Astrocyte (in vitro differentiated cells and primary cell): ENCODE results near the gene POLR2I. TPM values are rescaled to one million over a fixed set of nuclear protein-coding genes. Genes with fewer than 3 reads are reported as not detected.
A peak's percentile ranks its signal among the peaks of the same experiment; 100 is the strongest.

Source experiments
- DNase-seq: peaks from one replicate; pipeline ENCODE4 v3.0.0-alpha.2; 2010; ENCODE audit warnings: low read depth
- FAIRE-seq: peaks from 2 replicates; lab custom pipeline; 2011; peaks lifted over from hg19 to GRCh38; lab: Jason Lieb, UNC
- H2AFZ ChIP-seq: 2 replicates; pipeline ENCODE4 v1.6.0; 2012; ENCODE audit warnings: low read depth, low read length, inconsistent platforms
- H3K27ac ChIP-seq: 2 replicates; pipeline ENCODE4 v1.5.1; 2011; ENCODE audit warnings: low read depth, low read length, inconsistent platforms
- H3K27me3 ChIP-seq: 2 replicates; pipeline ENCODE4 v1.6.0; 2011; ENCODE audit warnings: low read length, inconsistent platforms; ENCODE audit not compliant: insufficient read depth
- H3K36me3 ChIP-seq: 2 replicates; pipeline ENCODE4 v1.5.1; 2011; ENCODE audit warnings: low read length, inconsistent platforms; ENCODE audit not compliant: insufficient read depth
- H3K4me1 ChIP-seq: 2 replicates; pipeline ENCODE4 v1.5.1; 2011; ENCODE audit warnings: low read length, inconsistent platforms; ENCODE audit not compliant: insufficient read depth
- H3K4me2 ChIP-seq: 2 replicates; pipeline ENCODE4 v1.6.0; 2012; ENCODE audit warnings: low read length, inconsistent platforms
- H3K4me3 ChIP-seq: 2 replicates; pipeline ENCODE4 v1.5.1; 2011; ENCODE audit warnings: low read depth, mild to moderate bottlenecking, low read length, inconsistent platforms; ENCODE audit not compliant: insufficient read depth
- H3K79me2 ChIP-seq: 2 replicates; pipeline ENCODE4 v1.6.0; 2012; ENCODE audit warnings: mild to moderate bottlenecking, low read length, inconsistent platforms; ENCODE audit not compliant: insufficient read depth
- H3K9ac ChIP-seq: 2 replicates; pipeline ENCODE4 v1.6.0; 2012; ENCODE audit warnings: mild to moderate bottlenecking, low read length, inconsistent platforms
- H3K9me3 ChIP-seq: 2 replicates; pipeline ENCODE4 v1.5.1; 2012; ENCODE audit warnings: low read depth, mild to moderate bottlenecking, low read length, inconsistent platforms; ENCODE audit not compliant: insufficient read depth
- H4K20me1 ChIP-seq: 2 replicates; pipeline ENCODE4 v1.6.0; 2012; ENCODE audit warnings: low read length, inconsistent platforms; ENCODE audit not compliant: insufficient read depth
- H3K27ac Mint-ChIP-seq: one replicate; pipeline ENCODE4 v1.8.0; 2021; ENCODE audit warnings: mild to moderate bottlenecking, mixed read lengths; ENCODE audit not compliant: unreplicated experiment
- H3K27me3 Mint-ChIP-seq: one replicate; pipeline ENCODE4 v1.8.0; 2021; ENCODE audit warnings: low read depth, mixed read lengths; ENCODE audit not compliant: unreplicated experiment
- H3K36me3 Mint-ChIP-seq: one replicate; pipeline ENCODE4 v1.8.0; 2021; ENCODE audit warnings: low read depth, mixed read lengths; ENCODE audit not compliant: unreplicated experiment
- H3K4me1 Mint-ChIP-seq: one replicate; pipeline ENCODE4 v1.8.0; 2021; ENCODE audit warnings: low read depth, mixed read lengths; ENCODE audit not compliant: unreplicated experiment
- H3K4me3 Mint-ChIP-seq: one replicate; pipeline ENCODE4 v1.8.0; 2021; ENCODE audit warnings: mild to moderate bottlenecking, moderate library complexity, mixed read lengths; ENCODE audit not compliant: unreplicated experiment
- H3K9me3 Mint-ChIP-seq: one replicate; pipeline ENCODE4 v1.8.0; 2021; ENCODE audit warnings: mild to moderate bottlenecking, mixed read lengths; ENCODE audit not compliant: unreplicated experiment
- CTCF ChIP-seq: IDR thresholded peaks from 2 replicates; pipeline ENCODE4 v1.5.1; 2011; ENCODE audit warnings: low read depth, mild to moderate bottlenecking, inconsistent platforms, low read length, moderate library complexity; ENCODE audit not compliant: insufficient read depth
- EZH2 ChIP-seq: IDR thresholded peaks from 2 replicates; pipeline ENCODE4 v1.6.1; 2012; ENCODE audit warnings: mild to moderate bottlenecking, low read length, inconsistent platforms; ENCODE audit not compliant: insufficient read depth
- total RNA-seq: library from RNA; stranded (reverse); gene quantifications from 2 replicates; pipeline ENCODE4 v1.2.1, GENCODE V29; 2021

The POLR2I gene
- total RNA-seq, 1 donor from 2014 or later, result 65.1 TPM

GRCh38 chr19:36113425-36113824 lies 1.2 kb downstream of the POLR2I start:
- Histone ChIP-seq H3K27ac (no peak overlapping the region), H3K4me3 (peak overlapping the region; percentile 68), H4K20me1 (peaks cover 17% of the 10 kb centered on the region), H3K27me3 (no peaks in the 10 kb centered on the region), H3K9ac (no peak overlapping the region), H3K79me2 (peaks cover 28% of the 10 kb centered on the region), H3K4me1 (peaks cover 12% of the 10 kb centered on the region), H3K36me3 (peaks cover 5% of the 10 kb centered on the region), H3K4me2 (peak overlapping the region; percentile 88), H3K9me3 (no peaks in the 10 kb centered on the region), H2AFZ (no peak overlapping the region)
- peak overlapping the region; percentile 26 for H3K27ac Mint-ChIP-seq
- peaks cover 23% of the 10 kb centered on the region for H3K36me3 Mint-ChIP-seq
- TF ChIP-seq CTCF (no peak), EZH2 (no peak)
- no peaks in the 10 kb centered on the region for H3K9me3 Mint-ChIP-seq
- peaks cover 8% of the 10 kb centered on the region for H3K4me1 Mint-ChIP-seq
- DNase-seq (no peak), FAIRE-seq (no peak)
- peak overlapping the region; percentile 99 for H3K4me3 Mint-ChIP-seq
- no peaks in the 10 kb centered on the region for H3K27me3 Mint-ChIP-seq

- no peak overlapping the region for H2AFZ ChIP-seq
- H3K9me3 Mint-ChIP-seq, result no peaks in the 10 kb centered on the region
- DNase-seq (no peak), FAIRE-seq (no peak)
- peaks cover 5% of the 10 kb centered on the region for H3K36me3 ChIP-seq
- no peak overlapping the region for H3K9ac ChIP-seq
- peaks cover 8% of the 10 kb centered on the region for H3K4me1 Mint-ChIP-seq
- TF ChIP-seq EZH2, result no peak
- no peak for TF ChIP-seq CTCF
- peak overlapping the region; percentile 47 for H3K27ac Mint-ChIP-seq
- H3K9me3 ChIP-seq, result no peaks in the 10 kb centered on the region
- peaks cover 24% of the 10 kb centered on the region for H3K79me2 ChIP-seq
- no peaks in the 10 kb centered on the region for H3K27me3 ChIP-seq
- no peak overlapping the region for H3K4me2 ChIP-seq
- peaks cover 12% of the 10 kb centered on the region for H3K4me1 ChIP-seq
- peaks cover 17% of the 10 kb centered on the region for H4K20me1 ChIP-seq
- H3K27ac ChIP-seq, result no peak overlapping the region
- peaks cover 20% of the 10 kb centered on the region for H3K36me3 Mint-ChIP-seq
- H3K4me3 ChIP-seq, result no peak overlapping the region
- H3K27me3 Mint-ChIP-seq, result no peaks in the 10 kb centered on the region
- H3K4me3 Mint-ChIP-seq, result peak overlapping the region; percentile 79
Measured at GRCh38 chr19:36112678-36113077, 2.0 kb downstream of the POLR2I start.

- Mint-ChIP-seq H3K4me3 (no peak overlapping the region), H3K9me3 (peaks cover 3% of the 10 kb centered on the region), H3K4me1 (peaks cover 6% of the 10 kb centered on the region), H3K36me3 (peaks cover 19% of the 10 kb centered on the region), H3K27ac (no peak overlapping the region), H3K27me3 (no peaks in the 10 kb centered on the region)
- Histone ChIP-seq H3K79me2 (peaks cover 14% of the 10 kb centered on the region), H3K4me2 (no peak overlapping the region), H3K36me3 (no peaks in the 10 kb centered on the region), H3K27ac (no peak overlapping the region), H2AFZ (no peak overlapping the region), H4K20me1 (peaks cover 6% of the 10 kb centered on the region), H3K9me3 (no peaks in the 10 kb centered on the region), H3K9ac (no peak overlapping the region), H3K4me3 (no peak overlapping the region), H3K27me3 (no peaks in the 10 kb centered on the region), H3K4me1 (peaks cover 8% of the 10 kb centered on the region)
- DNase-seq (no peak), FAIRE-seq (no peak)
- no peak for TF ChIP-seq EZH2
- no peak for TF ChIP-seq CTCF
Measured at GRCh38 chr19:36111200-36111539, 3.5 kb downstream of the POLR2I start.
